HG03565 (cell line): Measurements from ENCODE around the gene MSI2.

Source experiments
- ATAC-seq: cut with Tn5 transposase; IDR thresholded peaks from one replicate; pipeline ENCODE4 v1.9.1; 2021; ENCODE audit warnings: mild to moderate bottlenecking, moderate library complexity; ENCODE audit not compliant: unreplicated experiment

Gene MSI2

DNA sequence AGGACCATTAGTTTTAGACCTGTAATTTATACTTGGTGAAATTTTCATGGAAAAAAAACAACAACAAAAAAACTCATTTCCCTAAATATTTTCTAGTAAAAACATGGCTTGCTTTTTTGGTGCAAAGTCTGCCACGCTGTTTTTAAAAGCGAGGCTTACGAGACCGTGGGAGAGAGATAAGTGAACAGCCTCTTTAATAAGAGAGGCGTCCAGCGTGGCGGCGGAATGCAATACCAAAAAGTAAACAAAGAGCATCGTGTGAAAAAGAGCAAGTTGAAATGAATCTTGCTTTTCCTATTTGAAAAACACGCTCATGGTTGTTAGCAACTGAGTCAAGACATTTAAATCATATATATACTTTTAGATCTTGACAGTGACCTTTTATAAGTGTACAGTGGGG lies 10.5 kb upstream of the MSI2 start:
- no peak for ATAC-seq

DNA sequence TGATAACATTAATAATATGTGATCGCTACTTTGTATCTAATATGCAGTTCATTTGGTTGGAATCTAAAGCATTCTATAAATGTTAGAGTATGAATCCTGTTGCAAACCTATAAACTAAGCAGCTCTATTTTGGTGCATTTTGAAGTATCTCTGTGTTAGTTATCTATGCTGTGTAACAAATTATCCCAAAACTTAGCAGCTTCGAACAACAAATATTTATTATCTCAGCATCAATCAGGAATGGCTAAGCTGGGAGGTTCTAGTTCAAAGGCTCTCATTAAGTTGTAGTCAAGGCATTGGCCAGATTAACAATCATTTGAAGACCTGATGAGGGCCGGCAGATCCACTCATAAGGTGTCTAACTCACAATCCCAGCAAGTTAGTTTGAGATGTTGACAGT lies 10.1 kb upstream of the MSI2 start:
- ATAC-seq: no peak

DNA sequence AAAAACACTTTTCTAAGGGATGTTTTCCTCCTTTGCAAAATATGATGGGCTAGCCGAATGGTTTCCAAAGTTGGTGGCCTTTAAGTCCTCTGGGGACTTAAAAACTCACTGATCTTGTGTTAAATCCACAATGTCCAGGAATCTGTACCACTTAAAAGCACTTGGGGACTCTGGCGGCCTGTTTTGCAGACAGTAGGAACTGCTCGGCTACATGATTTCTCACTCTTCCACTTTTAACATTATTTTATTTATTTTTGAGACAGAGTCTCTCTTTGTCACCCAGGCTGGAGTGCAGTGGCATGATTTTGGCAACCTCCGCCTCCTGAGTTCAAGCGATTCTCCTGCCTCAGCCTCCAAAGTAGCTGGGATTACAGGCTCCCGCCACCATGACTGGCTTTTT lies 9.1 kb upstream of the MSI2 start:
- ATAC-seq: no peak

DNA sequence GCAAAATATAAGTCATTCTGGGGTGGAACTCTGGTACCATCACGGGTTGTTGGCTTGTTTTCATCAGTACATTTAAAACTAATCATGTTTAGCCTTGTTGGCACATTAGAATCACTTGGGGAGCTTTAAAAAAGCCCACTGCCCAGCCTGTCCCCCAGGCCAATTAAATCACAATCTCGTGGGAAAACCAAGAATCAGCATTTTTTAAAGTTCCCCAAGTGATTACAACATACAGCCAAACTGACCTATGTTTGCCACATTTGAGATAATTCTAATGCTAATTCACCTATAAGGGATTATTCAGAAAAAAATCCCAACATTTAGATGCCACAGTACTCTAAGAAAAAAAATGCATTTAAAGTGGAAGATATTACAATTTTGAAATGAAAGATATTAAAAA lies 8.4 kb upstream of the MSI2 start:
- ATAC-seq: no peak

DNA sequence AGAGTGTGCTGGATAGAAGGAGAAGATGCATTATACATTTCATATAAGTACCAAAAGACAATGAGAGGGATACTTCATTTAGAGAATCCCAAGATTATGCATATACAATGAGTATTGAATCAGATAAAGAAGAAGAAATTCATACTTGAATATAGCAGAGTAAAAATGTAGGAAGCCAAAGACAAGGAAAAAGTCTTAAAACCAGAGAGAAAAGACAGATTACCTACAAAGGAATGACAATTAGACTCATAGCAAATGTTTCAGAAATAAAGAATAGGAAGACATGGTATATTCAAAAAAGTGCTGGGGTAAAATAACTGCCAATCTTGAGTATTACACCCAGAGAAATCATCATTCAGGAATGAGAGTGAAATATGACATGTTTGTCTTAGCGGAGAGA lies 6.8 kb upstream of the MSI2 start:
- no peak for ATAC-seq

DNA sequence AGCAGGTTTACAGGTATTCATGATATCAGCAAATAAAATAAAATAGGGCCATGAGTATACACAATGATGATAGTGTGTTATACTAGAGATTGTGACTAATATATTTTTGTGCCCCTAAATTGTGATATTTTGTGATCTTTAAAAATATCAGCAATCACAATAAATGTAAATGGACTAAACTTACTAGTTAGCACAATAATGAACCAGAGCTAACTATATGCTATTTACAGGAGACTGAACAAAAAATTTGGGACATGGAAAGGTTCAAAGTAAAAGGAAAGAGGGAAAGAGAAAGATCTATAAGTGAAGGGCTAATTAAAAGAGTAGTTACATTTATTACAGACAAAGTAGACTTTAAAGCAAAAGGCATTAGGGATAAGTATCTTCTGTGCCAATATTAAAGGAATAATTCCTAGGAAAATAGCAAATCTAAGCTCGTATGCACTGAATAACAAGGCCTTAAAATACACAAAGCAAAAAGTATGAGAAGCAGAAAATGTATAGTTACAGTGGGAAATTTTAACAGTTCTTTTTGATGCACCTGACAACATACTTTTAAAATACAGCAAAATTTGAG lies 5.0 kb upstream of the MSI2 start:
- no peak for ATAC-seq

DNA sequence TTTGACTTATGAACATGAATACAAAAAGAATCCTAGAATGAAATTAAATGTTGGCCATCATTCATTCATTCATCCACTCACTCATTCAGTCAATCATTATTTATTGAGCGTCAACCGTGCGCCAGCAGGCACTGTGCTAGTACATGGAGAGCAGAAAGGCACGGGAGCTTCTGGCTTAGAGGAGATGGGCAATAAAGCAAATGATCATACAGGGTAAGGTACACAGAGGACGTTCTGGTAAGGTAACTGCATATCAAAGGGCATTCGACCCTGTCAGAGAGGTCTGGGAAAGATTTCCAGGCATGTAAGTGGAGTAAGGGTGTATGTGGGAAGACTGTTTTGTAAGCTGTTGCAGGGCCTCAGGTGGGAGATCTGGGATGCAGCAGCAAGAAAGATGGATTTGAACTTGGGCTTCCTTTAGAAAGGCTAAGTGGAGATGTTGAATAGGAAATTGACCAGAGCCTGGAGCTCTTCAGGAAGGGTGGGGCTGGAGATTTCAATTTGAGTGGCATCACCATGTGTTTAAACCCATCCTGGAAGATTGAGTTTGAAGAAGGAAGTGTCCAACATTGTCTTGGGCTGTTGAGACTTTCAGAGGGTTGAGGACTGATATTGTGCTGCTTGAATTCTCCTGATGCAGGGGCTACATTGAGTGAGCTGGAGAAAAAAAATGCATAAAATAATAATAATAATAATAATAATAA lies 2.8 kb upstream of the MSI2 start:
- ATAC-seq: no peak

DNA sequence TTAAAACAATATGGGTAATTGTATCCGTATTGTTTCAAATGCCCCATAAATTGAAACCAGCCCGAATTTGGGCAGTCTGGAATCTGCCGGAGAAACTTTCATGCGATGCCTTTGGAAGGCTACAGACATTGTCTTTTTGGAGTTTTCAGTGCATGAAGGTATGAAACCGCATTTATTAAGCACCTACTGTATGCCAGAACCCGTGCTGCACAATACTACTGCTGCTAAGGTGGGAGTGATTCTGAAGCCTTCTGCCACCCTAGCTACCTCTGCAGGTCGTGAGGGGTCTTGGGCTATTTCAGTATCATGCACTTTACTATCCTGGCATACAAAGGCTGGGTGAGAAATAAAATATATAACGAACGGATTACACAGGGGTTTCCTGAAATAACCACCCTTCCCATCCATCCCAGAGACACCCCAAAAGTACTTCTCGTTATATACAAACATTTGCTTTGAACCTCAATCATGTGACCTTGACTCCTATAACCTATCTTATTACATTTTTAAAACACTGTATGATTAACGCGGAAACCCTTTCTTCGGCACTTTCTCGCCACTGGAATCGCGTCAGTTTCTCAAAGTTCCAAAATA lies 1.0 kb upstream of the MSI2 start:
- ATAC-seq: no peak

DNA sequence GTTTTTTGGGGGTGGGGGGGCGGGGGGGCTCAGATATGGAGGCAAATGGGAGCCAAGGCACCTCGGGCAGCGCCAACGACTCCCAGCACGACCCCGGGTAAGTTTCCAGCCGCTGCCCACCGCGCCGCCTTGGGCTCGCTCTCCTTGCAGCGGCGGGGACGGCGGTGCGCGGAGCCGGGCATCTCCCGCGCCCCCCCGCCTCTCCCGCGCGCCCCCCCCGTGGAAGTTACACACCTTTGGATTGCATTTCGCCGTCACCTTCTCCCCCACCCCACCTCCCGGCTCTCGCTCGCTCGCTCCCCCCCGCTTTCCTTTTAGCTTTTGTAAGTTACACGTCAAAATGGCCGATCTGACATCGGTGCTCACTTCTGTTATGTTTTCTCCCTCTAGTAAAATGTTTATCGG lies 387 bp downstream of the MSI2 start:
- no peak for ATAC-seq

DNA sequence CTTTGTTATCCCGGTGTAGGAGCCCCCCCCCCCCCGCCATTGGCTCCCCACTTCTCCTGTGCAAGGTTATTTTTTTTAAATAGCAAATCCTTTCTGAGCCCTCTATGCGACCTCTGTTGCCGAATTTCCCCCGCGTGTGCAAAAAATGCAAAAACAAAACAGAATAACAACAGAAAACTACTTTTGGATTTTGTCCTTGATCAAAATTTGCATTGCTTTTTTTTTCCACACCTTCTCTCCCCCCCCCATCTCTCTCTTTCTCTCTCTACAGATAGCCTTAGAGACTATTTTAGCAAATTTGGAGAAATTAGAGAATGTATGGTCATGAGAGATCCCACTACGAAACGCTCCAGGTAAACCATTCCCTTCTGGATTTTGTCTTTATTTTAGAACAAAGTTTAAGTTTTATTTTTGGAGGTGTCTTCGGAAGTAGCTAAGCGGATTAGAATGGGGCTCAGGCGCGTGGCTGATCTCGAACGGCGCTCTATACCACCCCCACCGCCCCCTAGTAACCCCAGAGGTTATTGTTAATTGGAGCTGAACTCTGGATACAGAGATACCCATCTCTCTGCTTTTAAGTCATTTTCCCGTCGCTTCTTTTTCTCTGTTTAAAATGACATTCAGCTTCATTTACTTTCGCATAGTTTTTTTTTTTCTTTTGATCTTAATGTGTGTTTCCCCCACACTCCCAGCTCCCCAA lies 1.0 kb downstream of the MSI2 start:
- ATAC-seq: no peak

DNA sequence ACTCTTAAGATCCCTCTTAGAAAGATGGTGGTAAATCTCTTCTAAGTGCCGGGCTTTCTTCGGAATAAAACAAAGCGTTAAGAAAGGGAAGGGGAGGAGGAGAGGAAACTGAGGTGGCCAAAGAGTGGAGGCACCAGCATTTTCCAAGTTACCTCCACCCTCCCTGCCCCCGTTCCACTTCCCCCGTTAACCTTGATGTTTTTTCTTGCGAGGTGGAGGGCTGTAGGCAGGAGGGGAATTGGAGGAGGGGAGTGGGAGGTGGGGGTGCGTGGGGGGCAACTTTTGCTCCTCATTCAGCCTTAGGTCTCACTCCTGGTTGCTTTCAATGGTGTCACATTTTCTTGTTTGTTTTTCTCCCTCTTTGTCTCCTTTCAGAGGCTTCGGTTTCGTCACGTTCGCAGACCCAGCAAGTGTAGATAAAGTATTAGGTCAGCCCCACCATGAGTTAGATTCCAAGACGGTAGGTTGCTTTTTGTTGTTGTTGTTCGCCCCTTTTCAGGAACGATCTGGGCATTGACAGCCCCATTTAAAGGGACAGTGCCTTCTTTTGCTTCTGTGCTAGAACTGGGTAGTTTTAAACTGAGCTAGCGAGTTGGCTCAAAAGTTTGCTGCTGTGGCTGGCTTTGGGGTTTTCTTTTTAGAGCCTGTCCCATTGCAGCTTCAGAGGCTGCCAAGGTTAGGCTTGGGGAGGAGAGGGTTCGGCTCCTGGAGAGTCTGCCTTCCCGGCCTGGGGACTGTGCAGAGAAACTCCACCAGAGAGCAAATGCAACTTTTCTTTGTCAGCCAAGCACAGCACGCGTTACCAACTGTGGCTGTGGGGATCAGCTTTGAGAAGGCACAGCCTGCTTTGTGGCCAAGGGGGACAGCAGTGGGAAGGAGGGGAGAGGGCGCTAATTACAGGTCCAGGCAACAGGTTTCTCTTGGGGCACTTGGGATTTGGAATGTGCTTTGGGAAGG lies 1.9 kb downstream of the MSI2 start:
- no peak for ATAC-seq

DNA sequence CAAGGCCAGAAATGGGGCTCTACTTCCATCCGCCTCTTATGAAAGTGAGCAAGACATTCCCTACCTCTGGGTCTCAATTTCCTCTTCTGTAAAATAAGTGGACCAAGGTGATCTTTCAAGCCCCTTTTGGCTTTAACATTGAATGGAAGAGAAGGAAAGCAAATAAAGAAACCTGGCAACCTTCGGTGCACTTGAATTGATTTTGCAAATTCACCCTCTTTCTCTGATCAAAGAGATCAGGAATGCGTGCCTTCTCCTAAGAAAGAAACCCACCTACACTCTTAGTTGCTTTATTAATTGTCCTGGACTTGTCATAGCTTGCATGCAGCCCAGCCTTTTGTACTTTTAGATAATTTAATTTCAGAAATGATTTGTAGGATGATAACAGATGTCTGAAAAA lies 3.0 kb downstream of the MSI2 start:
- ATAC-seq: no peak

DNA sequence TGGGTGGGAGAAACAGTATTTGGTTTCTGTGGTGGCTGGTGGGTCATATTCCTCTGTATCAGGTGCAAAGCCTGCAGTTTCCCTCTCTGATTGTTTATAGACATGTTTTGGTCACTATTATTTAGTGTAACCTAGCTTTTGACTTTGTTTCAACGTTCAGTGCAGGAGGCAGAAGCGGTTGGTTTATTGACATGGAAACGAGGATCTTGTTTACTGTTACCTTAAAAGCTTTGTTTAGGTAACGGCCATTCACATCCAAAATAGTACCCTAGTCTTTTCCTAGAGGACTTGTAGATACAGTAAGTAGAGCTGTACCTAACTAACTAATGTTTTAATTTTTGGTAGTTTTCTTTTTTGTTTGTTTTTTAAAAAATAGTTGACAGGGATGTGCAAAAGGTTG lies 3.5 kb downstream of the MSI2 start:
- no peak for ATAC-seq

DNA sequence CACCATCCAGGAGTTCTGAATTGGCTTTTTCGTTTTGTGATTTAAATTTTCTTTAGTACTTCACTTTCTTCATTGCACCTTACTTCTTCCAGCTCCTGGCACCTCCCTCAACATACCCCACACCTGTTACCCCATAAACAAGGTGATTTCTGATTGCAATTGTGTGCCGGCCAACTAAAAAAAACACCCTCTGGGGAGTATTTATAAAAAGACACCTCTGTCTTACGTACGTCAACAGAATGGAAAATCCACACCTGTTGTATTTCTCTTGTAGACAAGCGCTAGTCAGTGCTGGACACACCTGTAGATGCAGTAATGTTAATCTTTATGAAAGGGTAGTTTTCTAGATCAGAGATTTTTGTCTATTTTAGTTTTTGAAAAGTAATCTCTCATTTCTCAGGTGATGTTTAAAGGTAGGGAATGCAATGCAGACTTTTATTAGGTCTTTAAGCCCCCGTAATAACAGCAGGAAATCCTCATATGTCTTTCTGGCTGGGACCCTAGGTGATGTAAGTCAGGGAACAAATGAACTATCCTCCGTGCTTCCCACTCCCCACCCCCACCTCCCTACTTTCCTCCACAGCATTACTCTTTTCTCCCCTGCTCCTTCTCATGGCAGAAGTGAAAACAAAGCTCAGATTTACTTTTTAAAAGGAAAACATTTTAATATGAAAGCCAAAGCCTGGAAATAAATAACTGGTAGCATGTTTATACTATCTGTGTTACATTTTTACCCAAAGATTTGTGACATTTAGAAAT lies 4.2 kb downstream of the MSI2 start:
- ATAC-seq: no peak

DNA sequence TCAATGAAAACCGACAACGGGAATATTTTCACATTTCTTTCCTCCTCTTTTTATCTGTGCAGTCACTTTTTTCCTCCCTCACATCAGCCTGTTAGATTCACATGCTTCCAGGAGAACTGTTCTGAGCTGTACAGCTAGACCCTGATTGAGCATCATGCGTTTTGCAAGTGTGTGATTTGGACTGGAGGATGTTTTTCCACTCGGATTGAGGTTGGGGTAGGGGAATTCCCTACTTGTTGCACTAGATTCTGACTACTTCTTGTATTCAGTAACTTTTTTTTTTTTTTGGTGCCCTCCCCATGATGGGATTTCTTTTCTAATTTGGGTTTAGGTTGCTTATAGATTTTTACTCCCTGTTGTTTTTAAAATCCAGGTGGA lies 4.8 kb downstream of the MSI2 start:
- no peak for ATAC-seq

DNA sequence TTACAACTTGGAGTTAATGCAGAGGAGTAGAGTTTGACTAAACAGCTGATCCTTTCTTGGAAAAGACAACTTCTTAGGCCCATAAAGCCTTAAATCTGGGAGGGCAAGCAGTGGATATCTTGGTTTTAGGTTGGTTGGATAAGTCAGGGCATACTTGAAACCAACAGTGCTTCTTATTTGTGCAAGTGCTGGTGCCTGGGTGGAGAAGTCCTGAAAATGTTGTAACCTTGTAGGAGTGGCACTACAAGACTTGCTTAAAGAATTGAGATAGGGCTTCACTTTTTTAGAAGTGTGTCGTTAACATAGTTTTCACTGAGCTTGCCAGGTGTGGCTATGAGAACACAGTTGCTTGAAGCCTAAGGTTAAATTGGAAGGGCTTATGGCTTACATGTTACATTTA lies 6.2 kb downstream of the MSI2 start:
- no peak for ATAC-seq

DNA sequence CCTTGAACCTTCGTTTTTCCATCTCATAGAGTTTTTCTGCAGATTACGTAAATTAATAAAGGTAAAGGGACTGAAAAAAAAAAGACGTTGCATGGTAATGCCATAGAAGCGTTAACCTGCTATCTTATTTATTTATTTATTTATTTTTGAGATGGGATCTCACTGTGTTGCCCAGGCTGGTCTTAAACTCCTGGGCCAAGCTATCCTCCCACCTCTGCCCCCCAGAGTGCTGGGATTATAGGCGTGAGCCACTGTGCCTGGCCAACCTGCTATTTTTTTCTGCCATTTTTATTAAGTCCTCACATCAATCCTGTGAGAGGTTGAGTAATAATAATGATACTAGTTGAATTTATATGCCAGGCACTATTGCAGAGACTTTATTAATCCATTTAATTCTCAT lies 7.9 kb downstream of the MSI2 start:
- no peak for ATAC-seq

DNA sequence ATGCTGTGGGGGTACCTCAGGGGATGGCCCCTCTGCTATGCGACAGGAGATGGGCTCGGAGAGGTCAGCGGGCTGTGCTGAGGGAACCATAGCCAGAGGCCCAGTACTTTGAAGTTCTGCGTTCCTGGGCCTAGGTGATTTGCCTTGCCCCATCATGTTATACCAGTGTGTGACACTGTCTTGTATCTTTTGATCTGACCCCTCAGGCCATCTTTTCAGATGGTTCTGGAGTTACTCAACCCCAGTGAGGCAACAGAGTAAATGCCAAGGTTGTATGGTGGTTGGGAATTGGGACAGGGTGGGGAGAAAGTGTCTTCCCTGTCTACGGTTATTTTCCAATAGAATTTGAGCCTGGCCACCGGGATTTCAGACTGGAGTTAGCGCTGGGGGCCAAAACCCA lies 8.5 kb downstream of the MSI2 start:
- ATAC-seq: no peak

DNA sequence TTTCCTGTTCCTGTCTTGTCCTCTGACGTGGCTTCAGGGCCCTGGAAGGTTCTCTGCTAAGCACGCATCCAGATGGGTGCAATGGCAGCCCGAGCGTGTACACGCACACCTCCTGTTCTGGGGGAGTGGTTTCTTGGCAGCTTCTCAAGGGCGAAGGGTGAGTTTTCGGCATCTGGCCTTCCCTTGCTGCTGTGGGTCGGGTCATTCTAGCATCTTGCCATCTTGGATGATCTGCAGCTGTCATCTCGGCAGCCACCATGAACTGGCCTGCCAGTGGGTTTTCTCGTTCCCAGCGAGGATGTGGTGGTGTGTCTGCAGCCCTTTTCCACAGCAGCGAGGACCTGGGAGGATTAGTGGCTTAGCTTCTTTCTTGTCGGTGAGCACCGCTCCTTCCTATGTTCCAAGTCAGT lies 10.6 kb downstream of the MSI2 start:
- no peak for ATAC-seq

DNA sequence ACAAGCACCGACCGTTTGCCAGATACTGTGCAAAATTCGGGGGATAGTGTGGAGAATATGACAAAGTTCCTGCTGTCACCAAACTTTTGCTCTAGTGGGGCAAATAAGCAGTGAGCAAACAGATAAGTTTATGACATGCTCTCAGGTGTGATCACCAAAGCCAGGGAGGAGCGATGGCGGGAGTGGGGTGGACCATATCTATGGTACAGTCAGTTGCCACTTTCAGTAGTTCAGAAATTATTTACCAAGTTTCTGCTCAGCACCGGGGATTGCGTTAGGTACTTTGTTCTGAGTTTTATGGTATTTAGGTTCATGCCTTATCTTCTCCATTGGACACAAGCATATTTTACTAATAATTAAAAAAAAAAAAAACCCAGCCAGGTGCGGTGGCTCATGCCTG lies 11.9 kb downstream of the MSI2 start:
- ATAC-seq: no peak
